SK-N-SH (cell line): ENCODE measurements around the gene NXNL2. TPM values are rescaled to one million over a fixed set of nuclear protein-coding genes. Genes with fewer than 3 reads are reported as not detected.

Experiments
- CTCF ChIA-PET: fragments of 300-600, 350-600 bp; formaldehyde crosslinking; extraction: SDS; loops from one replicate; lab custom pipeline; 2021; lab: Yijun Ruan, JAX
- POLR2A ChIA-PET: fragments of 350-600 bp; sonication (Branson Sonifier 250); formaldehyde crosslinking; extraction: SDS; loops from one replicate; lab custom pipeline; 2020; ENCODE audit warnings: antibody characterized with exemption, inconsistent platforms; lab: Yijun Ruan, JAX
- DNase-seq: peaks from one replicate; pipeline ENCODE4 v3.0.0; 2012
- H2AFZ ChIP-seq: fragments of 200-600 bp; sonication (generic); 2 replicates; pipeline ENCODE4 v1.8.1; 2016; ENCODE audit warnings: antibody characterized with exemption, mild to moderate bottlenecking, low read depth
- H3F3A ChIP-seq: fragments of 200-600 bp; sonication (generic); replicated peaks from 2 replicates; pipeline ENCODE3; 2016; ENCODE audit warnings: antibody characterized with exemption, mild to moderate bottlenecking; ENCODE audit not compliant: insufficient read depth
- H3K27ac ChIP-seq, 2 experiments: fragments of 200-500 bp in 1 of 2; fragments of 200-600 bp in 1 of 2; sonication (Bioruptor generic) in 1 of 2; sonication (generic), shearing (Covaris generic) in 1 of 2; 2 replicates each; pipeline versions ENCODE4 v1.5.1 to v1.6.1; 2014 to 2016; ENCODE audit warnings: low read depth in 2 of 2, inconsistent platforms in 1 of 2, low read length in 1 of 2, mild to moderate bottlenecking in 1 of 2, mixed read lengths in 1 of 2
- H3K27me3 ChIP-seq: fragments of 200-600 bp; sonication (generic), shearing (Covaris generic); 2 replicates; pipeline ENCODE4 v1.6.1; 2016; ENCODE audit warnings: mixed run types; ENCODE audit not compliant: insufficient read depth
- H3K36me3 ChIP-seq, 2 experiments: fragments of 200-500 bp in 1 of 2; fragments of 200-600 bp in 1 of 2; sonication (Bioruptor generic) in 1 of 2; sonication (generic) in 1 of 2; replicated peaks in 1 of 2; 2 replicates each; pipeline versions ENCODE3 to v1.5.1; 2014 to 2016; ENCODE audit warnings: low read length in 1 of 2, mild to moderate bottlenecking in 1 of 2; ENCODE audit not compliant: insufficient read depth in 2 of 2, control insufficient read depth in 1 of 2
- H3K4me1 ChIP-seq, 2 experiments: fragments of 200-500 bp in 1 of 2; fragments of 200-600 bp in 1 of 2; sonication (Bioruptor generic) in 1 of 2; sonication (generic), shearing (Covaris generic) in 1 of 2; 2 replicates each; pipeline versions ENCODE4 v1.5.1 to v1.6.1; 2014 to 2016; ENCODE audit warnings: low read depth in 1 of 2, low read length in 1 of 2, mixed run types in 1 of 2; ENCODE audit not compliant: insufficient read depth in 2 of 2, control insufficient read depth in 1 of 2
- H3K4me2 ChIP-seq: fragments of 200-600 bp; sonication (generic), shearing (Covaris generic); 2 replicates; pipeline ENCODE4 v1.6.1; 2017; ENCODE audit warnings: mixed run types
- H3K4me3 ChIP-seq, 2 experiments: fragments of 200-500 bp in 1 of 2; fragments of 200-600 bp in 1 of 2; sonication (Bioruptor generic) in 1 of 2; sonication (generic), shearing (Covaris generic) in 1 of 2; 2 replicates each; pipeline versions ENCODE4 v1.5.1 to v1.8.1; 2014 to 2016; ENCODE audit warnings: low read depth in 2 of 2, inconsistent platforms in 1 of 2, low read length in 1 of 2, mild to moderate bottlenecking in 1 of 2, mixed read lengths in 1 of 2, moderate library complexity in 1 of 2
- H3K79me2 ChIP-seq: fragments of 200-600 bp; sonication (generic); 2 replicates; pipeline ENCODE4 v1.8.1; 2017; ENCODE audit warnings: mild to moderate bottlenecking; ENCODE audit not compliant: insufficient read depth
- H3K9ac ChIP-seq: fragments of 200-600 bp; sonication (generic); 2 replicates; pipeline ENCODE4 v1.6.1; 2017; ENCODE audit warnings: mixed run types
- H3K9me2 ChIP-seq: fragments of 200-600 bp; sonication (generic); 2 replicates; pipeline ENCODE4 v1.6.1; 2017; ENCODE audit warnings: mixed run types
- H3K9me3 ChIP-seq: fragments of 200-600 bp; sonication (generic); 2 replicates; pipeline ENCODE4 v1.6.1; 2017; ENCODE audit warnings: mixed run types, mild to moderate bottlenecking, moderate library complexity
- H4K20me1 ChIP-seq: fragments of 200-600 bp; sonication (generic); 2 replicates; pipeline ENCODE4 v1.6.1; 2017; ENCODE audit warnings: mild to moderate bottlenecking, mixed run types; ENCODE audit not compliant: insufficient read depth
- CTCF ChIP-seq: fragments of 200-600 bp; sonication (generic); IDR thresholded peaks from 2 replicates; pipeline ENCODE4 v1.6.1; 2017; ENCODE audit warnings: antibody characterized with exemption, mild to moderate bottlenecking, moderate library complexity
- ELF1 ChIP-seq: IDR thresholded peaks from 2 replicates; pipeline ENCODE4 v1.4.0; 2012
- EP300 ChIP-seq, 2 experiments: IDR thresholded peaks; 2 replicates each; pipeline versions ENCODE4 v1.4.0 to v1.6.1; 2012; ENCODE audit warnings: borderline replicate concordance in 1 of 2, low read depth in 1 of 2, low read length in 1 of 2
- FOXJ3 ChIP-seq: sonication (generic); formaldehyde crosslinking; IDR thresholded peaks from 2 replicates; pipeline ENCODE4 v1.5.1; 2020; ENCODE audit warnings: mild to moderate bottlenecking, missing genetic modification reagents
- FOXM1 ChIP-seq: IDR thresholded peaks from 2 replicates; pipeline ENCODE4 v1.4.0; 2012; ENCODE audit warnings: low read depth, mild to moderate bottlenecking
- MAX ChIP-seq: IDR thresholded peaks from 2 replicates; pipeline ENCODE4 v1.4.0; 2012; ENCODE audit warnings: low read depth
- MXI1 ChIP-seq: IDR thresholded peaks from 2 replicates; pipeline ENCODE4 v1.6.1; 2012; ENCODE audit warnings: mild to moderate bottlenecking, low read depth, low read length, improper control_type of control experiment
- NFIC ChIP-seq: IDR thresholded peaks from 2 replicates; pipeline ENCODE4 v1.4.0; 2012; ENCODE audit warnings: borderline replicate concordance
- NRF1 ChIP-seq: IDR thresholded peaks from 2 replicates; pipeline ENCODE4 v1.6.1; 2012; ENCODE audit warnings: low read depth, mild to moderate bottlenecking, low read length
- RAD21 ChIP-seq: IDR thresholded peaks from 2 replicates; pipeline ENCODE4 v1.6.1; 2012; ENCODE audit warnings: mild to moderate bottlenecking, low read length
- RCOR1 ChIP-seq: fragments of 150-350 bp; IDR thresholded peaks from 2 replicates; pipeline ENCODE4 v1.6.1; 2017; ENCODE audit warnings: antibody characterized with exemption, low read length
- TAF1 ChIP-seq: IDR thresholded peaks from 2 replicates; pipeline ENCODE4 v1.6.1; 2012; ENCODE audit warnings: low read depth, mild to moderate bottlenecking, low read length, moderate library complexity, borderline replicate concordance
- TCF12 ChIP-seq: IDR thresholded peaks from 2 replicates; pipeline ENCODE4 v1.4.0; 2012
- TEAD4 ChIP-seq: IDR thresholded peaks from 2 replicates; pipeline ENCODE4 v1.4.0; 2012; ENCODE audit warnings: mild to moderate bottlenecking, borderline replicate concordance; ENCODE audit not compliant: insufficient read depth
- USF2 ChIP-seq: fragments of 150-350 bp; IDR thresholded peaks from 2 replicates; pipeline ENCODE4 v1.6.1; 2017; ENCODE audit warnings: antibody characterized with exemption, low read length, low read depth, borderline replicate concordance
- WGBS: methylation state at CpG from one replicate; pipeline ENCODE4 v1.1.6; 2017; ENCODE audit warnings: low lambda C conversion rate; 5-methylcytosine and 5-hydroxymethylcytosine counted together
- polyA plus RNA-seq, 3 experiments: library from polyadenylated mRNA; depleted of rRNA; stranded (reverse); fragments of >200 nt; gene quantifications; 2 replicates each; pipeline ENCODE4 v1.2.3, GENCODE V29; 2012

Gene NXNL2
- polyA plus RNA-seq, 1 of the 3 experiments (the other 2 are of a cell fraction): 3.1 TPM

- H4K20me1 ChIP-seq: peaks cover 4% of the 10 kb centered on the region; the same call in 1 of the 2 replicates
- peak overlapping the region; percentile 59 to 95 for H3K4me3 ChIP-seq
- H3K4me2 ChIP-seq: peak overlapping the region; percentile 98
- H3K79me2 ChIP-seq: peaks cover 60% of the 10 kb centered on the region; the same call in 1 of the 2 replicates
- H3K36me3 ChIP-seq: no peaks in the 10 kb centered on the region
- H3F3A ChIP-seq: peaks cover 15% of the 10 kb centered on the region
- peak overlapping the region; percentile 91 for H3K9ac ChIP-seq
- CTCF ChIA-PET: interaction anchor here (1.2 kb wide), 1 partner anchor 458 kb away, joined by 3 read pairs; no protein-coding TSS in a partner anchor
- TF ChIP-seq MAX (peak; percentile 57; the same call in 1 of the 2 replicates), TCF12 (peak; percentile 15; the same call in 1 of the 2 replicates), CTCF (peak; percentile 28; the same call in 1 of the 2 replicates), USF2 (no peak)
- peak overlapping the region; percentile 79 to 81 for H3K27ac ChIP-seq
- POLR2A ChIA-PET: no interaction called here
- no peak for DNase-seq
- H3K27me3 ChIP-seq: no peaks in the 10 kb centered on the region
- peaks cover 24 to 38% of the 10 kb centered on the region in 2 experiments; a peak in 3 of 4 replicates for H3K4me1 ChIP-seq
- 5% methylated on average over 33 of the region's 41 CpGs for WGBS
- no peaks in the 10 kb centered on the region for H3K9me2 ChIP-seq
- no peaks in the 10 kb centered on the region for H3K9me3 ChIP-seq
- H2AFZ ChIP-seq: peak overlapping the region; percentile 78
Measured at GRCh38 chr9:88533951-88534455, 975 bp upstream of the NXNL2 start.

GRCh38 chr9:88535226-88536022 lies 446 bp downstream of the NXNL2 start:
- peaks cover 53% of the 10 kb centered on the region; the same call in 1 of the 2 replicates for H3K79me2 ChIP-seq
- H3K27me3 ChIP-seq: no peaks in the 10 kb centered on the region
- H3K4me3 ChIP-seq: peak overlapping the region; percentile 60 to 84
- H4K20me1 ChIP-seq: peaks cover 4% of the 10 kb centered on the region; the same call in 1 of the 2 replicates
- CTCF ChIA-PET: interaction anchor here (0.7 to 1.3 kb wide), 2 partner anchors 24 to 98 kb away, joined by 3 read pairs; no protein-coding TSS in a partner anchor
- H3K9me3 ChIP-seq: no peaks in the 10 kb centered on the region
- H3K9ac ChIP-seq: peak overlapping the region; percentile 59
- 13% methylated on average over 18 of the region's 75 CpGs for WGBS
- H2AFZ ChIP-seq: peak overlapping the region; percentile 94
- H3K27ac ChIP-seq: peak overlapping the region; percentile 7 to 31; a peak in 2 of 4 replicates
- peak overlapping the region; percentile 95 for H3K4me2 ChIP-seq
- peaks cover 24 to 26% of the 10 kb centered on the region in 2 experiments; a peak in 3 of 4 replicates for H3K4me1 ChIP-seq
- peak; percentile 61 for DNase-seq
- no peaks in the 10 kb centered on the region for H3K36me3 ChIP-seq
- H3K9me2 ChIP-seq: no peaks in the 10 kb centered on the region
- POLR2A ChIA-PET: interaction anchor here (0.6 kb wide), 1 partner anchor 7 kb away, joined by 3 read pairs; no protein-coding TSS in a partner anchor
- H3F3A ChIP-seq: peaks cover 15% of the 10 kb centered on the region
- no peak for TF ChIP-seq FOXJ3 (CRISPR knock-in tag)
- peak; percentile 4; the same call in 1 of the 2 replicates for TF ChIP-seq NFIC
- TF ChIP-seq TCF12: no peak
- TF ChIP-seq ELF1: no peak
- TF ChIP-seq MXI1: no peak
- 0 out of 2 replicates have a peak, but pooled peaks have one; percentile 9 for TF ChIP-seq RAD21
- TF ChIP-seq TEAD4: no peak
- TF ChIP-seq TAF1: no peak
- TF ChIP-seq EP300 (IDR thresholded peaks at IDR 0.05; ENCODE audit: borderline replicate concordance in 1 of 2, low read depth in 1 of 2, low read length in 1 of 2): no peak
- no peak for TF ChIP-seq NRF1
- no peak for TF ChIP-seq RCOR1
- peak; percentile 63; the same call in 1 of the 2 replicates for TF ChIP-seq MAX
- peak; percentile 40 for TF ChIP-seq CTCF
- TF ChIP-seq FOXM1: no peak
